HS-5 (cell line): Measurements from ENCODE around the gene ROR2.

Experiments used
- DNase-seq: peaks from one replicate; pipeline ENCODE4 v3.0.0-alpha.2; 2012; ENCODE audit warnings: low read depth

Gene ROR2

DNA sequence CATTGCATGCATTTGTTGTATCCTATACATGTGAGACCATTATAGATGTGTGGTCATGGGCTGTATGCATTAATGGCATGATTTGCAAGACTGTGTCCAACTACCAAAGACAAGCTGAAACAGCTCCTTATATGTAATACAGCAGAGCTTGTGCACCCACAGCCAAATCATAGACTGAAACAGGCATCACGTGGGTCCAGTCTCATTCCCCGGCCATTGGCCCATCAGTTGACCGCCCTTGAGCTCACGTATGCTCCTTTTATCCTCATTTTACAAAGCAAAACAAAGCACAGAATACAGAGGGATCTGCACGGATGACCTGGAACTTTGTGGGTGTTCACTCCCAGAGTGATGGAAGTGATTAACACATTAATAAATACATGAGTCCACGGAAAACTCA, 109.1 kb downstream of the ROR2 start:
- DNase-seq: no peak

- DNase-seq: no peak
Measured at GRCh38 chr9:91840469-91840868, 109.6 kb downstream of the ROR2 start.

GRCh38 chr9:91839926-91840465, 110.0 kb downstream of the ROR2 start:
- DNase-seq: no peak

DNA sequence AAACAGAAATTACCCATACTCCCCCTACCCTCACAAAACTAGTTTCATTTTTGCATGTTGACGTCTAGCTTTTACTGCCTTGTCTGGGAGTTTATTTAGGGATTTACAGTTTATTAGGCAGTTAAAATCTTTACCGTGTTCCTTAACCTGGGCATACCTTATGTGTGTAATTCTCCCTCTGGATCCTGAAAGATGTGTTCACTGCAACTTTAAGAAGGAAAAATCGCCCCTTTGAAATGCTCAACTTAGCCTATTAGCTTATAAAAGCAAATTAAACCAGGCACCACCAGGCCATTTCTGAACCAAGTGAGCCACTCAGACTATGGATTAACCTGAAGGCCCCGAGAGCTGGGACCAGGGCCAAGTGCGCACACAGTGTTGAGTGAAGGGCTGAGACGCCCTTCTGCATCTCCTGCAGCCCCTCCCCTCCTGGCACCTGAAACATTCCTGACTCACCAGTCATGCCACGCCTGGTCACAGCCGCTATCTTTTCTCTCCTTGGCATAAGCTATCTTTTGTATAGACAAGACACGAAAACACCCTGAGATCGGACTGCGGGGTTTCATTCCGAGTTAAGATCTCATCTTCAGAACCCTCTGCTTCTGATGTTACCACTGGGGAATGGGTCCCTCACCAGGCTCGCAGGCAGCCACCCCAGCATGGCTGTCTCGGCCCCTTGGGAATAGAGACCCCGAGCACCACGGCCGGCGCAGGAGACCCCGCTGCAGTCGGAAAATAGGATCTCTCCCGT, 111.9 kb downstream of the ROR2 start:
- DNase-seq: no peak

- no peak for DNase-seq
Measured at GRCh38 chr9:91836515-91836914, 113.5 kb downstream of the ROR2 start.

DNA sequence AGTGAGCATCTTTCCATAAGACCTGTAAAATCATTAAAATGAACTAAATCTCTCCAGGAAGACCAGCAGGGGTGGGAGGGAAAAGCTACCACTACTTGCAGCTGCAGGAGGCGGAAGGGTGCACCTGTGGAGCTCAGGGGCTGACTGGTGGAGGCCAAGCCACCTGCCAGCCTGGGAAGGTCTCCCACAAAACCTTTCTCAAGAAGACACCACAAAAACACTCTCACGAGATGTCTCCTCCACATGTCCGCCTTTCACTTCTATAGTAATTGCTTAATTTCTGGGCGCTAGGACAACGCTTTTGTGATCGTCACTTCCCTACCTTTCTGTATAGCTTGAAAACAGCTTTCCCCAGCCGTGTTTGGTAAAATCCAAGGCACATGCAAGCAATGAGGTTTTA, 114.4 kb downstream of the ROR2 start:
- no peak for DNase-seq

- DNase-seq: no peak
Measured at GRCh38 chr9:91835216-91835615, 114.8 kb downstream of the ROR2 start.

- DNase-seq: no peak
Measured at GRCh38 chr9:91834740-91835139, 115.3 kb downstream of the ROR2 start.

- no peak for DNase-seq
Measured at GRCh38 chr9:91833878-91834255, 116.2 kb downstream of the ROR2 start.

GRCh38 chr9:91833096-91833877, 116.7 kb downstream of the ROR2 start:
- no peak for DNase-seq

- no peak for DNase-seq
Measured at GRCh38 chr9:91832322-91832721, 117.7 kb downstream of the ROR2 start.

DNA sequence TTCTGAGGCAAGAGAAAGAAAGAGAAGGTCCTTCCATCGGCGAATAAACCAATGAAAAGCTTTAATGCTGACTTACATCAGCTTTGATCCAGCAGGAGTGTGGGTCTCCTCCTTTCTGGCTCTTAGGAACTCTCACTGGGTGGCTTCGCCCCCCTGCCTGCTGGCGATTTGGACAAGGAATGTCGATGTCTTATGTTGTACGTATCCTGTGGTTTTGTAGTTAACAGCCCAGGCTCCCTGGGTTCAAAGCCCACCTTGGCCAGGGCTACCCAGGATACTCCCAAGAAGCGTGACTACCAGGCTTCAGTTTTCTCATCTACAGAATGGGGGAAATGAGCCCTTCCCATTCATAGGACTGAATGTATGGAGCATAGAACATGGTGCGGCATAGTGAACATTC, 124.2 kb downstream of the ROR2 start:
- DNase-seq: no peak

GRCh38 chr9:91825422-91825821, 124.6 kb downstream of the ROR2 start:
- DNase-seq: no peak

DNA sequence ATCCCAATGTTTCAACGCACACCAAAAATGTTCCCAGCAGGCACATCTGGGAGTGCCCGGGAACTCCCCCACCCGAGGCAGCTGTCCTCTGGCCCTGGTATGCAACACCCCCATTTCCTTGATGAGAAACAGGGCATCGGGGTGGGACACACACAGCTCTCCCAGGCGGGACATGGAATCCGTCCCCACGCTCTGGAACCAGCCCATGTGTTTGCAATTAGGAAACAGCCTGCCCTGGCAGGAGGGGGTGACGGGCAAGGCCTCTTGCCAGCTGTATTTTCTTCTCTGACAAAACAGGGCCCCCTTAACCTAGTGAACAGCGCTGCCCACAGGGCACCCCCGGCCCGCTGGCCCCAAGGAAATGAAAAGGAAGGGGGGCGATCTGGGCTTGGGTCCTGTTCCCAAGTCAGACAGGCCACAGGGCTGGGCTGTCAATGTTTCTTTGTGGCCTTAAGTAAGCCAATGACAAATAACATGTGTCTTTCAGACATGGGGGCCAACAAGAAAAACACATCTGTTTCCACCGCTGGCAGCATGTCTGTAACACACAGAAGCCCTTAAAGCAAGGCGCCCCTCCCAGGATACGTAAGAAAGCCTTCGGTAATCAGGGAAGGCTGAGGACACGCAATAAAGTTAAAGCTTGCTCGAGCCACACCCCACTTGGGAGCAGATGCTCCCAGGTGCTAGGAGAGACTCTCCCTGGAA, 125.3 kb downstream of the ROR2 start:
- no peak for DNase-seq

DNA sequence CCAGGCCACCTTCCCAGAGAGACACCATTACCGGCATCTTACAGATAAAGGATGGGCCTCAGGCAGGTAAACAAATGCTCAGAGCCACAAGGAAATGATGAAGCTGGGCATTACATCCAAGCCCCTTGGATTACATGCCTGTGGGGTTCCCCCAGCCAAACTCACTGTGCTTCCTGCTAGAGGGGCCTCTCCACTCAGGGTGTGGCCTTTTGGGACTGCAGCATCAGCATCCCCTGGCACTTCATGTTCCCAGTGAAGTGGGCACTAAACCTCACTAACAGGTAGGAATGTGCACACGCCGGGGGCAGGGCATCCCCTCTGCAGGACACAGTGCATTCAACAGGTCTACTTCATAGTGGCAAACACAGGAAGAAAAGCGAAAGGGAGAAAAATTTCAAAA, 125.9 kb downstream of the ROR2 start:
- DNase-seq: no peak

- DNase-seq: no peak
Measured at GRCh38 chr9:91820949-91821880, 128.8 kb downstream of the ROR2 start.

DNA sequence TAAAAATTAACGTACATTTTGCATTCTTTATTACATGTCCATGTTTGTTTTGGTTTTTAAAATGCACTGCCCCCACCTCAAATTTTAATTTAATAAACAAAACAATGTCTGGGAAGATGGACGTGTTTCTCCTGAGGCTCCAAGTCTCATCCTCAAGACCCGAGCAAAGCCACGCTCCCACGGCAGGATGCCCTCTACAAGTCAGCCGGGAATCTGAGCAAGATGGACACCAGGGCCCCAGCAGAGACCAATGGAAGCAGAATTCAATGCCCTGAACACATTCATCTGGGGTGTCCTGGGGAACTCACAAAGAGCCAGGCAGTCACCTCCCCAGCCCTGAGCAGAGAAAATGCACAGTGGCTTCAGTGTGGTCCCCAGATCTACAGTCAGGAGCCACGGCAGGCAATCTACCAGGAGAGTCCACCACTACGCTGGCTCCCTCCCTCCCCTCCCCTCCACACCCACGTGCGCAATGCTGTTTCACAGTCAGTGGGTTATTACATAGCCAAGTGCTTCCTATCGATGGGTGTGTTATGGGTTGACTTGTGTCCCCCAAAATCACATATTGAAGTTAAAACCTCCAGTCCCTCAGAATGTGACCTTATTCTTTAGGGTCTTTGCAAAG, 129.8 kb downstream of the ROR2 start:
- no peak for DNase-seq

DNA sequence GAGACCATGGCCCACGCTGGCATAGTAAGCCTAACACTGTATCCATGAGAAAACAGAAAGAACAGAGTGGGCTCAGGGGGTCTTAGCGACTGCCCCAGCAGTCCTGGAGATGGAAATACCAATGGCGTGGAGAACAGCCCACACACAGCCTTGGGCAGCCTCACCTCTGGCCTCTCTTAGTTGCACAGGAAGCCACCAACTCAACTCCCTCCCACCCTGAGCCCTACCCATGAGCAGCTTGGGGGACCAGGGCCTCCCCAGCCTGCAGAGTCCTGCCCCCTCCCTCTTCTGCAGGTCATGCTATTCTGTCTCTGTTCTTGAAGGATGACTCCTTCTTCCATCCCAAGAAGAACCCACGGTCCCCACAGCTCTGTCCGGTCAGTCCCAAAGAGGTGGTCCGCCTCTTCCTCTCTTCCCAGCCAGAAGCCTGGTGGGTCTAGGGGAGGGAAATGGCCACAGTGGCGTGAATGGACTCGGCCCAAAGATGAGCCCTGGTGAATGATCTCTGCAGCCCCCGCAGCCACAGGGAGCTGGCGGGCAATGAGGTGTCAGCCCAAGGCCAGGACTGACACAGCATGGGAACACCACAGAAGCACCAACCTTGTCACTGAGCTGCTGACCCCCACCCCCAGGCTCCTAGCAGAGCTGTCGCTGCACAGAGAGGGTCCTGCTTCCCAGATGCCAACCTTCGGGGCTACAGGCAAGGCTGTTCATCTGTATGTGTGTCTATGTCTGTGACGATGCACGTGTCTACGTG, 131.2 kb downstream of the ROR2 start:
- DNase-seq: no peak

DNA sequence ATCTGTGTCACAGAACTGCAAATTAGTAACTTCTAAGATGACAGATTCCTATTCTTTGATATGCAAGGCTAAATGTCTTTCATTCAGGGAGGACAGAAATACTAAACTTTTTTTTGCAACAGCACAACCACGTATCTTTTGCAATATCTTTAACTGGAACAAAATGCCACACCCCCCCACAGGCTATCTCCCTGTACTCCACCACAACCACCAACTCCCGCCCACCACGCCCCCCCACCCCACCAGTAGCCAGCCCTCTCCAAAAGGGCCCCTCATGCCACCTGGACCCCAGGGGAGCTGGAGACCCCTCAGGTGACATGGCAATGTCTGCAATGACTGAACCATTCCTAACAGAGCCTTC, 131.8 kb downstream of the ROR2 start:
- DNase-seq: no peak

DNA sequence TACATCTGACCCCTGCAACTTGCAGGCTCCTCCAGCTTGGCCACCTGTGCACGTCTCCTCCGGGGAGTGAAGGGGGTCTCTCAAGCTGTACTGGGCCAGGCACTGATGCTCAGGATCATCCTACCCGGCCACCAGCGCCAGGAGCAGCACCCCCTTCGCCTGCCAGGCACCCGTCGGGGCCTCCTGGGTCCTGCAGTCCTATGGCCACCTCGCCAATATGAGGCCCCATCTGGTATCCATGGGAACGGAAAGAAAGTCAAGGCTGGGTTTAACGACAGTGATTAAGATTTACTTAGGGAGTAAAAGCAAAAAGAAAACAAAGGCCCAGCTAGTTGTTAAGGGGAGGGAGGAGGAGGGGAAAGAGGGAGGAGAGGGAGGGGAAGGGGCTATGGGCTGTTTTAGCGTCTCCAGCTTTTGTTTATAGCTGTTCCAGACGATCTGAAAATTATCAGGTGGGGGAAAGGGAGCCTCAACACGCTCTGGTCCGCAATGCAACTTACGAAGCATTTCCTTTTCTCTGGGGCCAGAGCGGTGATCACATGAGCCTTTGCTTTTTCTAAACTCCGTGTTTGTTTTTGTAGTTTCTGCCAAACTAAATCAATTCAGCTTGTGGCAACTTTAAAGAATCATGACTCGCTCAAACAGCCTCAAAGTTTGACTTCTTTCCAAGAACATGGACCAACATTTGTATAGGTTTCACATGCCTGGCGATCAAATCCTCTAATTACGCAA, 132.4 kb downstream of the ROR2 start:
- DNase-seq: peak; percentile 54
